ENCODE results near the gene MLNR.

MLNR gene

DNA sequence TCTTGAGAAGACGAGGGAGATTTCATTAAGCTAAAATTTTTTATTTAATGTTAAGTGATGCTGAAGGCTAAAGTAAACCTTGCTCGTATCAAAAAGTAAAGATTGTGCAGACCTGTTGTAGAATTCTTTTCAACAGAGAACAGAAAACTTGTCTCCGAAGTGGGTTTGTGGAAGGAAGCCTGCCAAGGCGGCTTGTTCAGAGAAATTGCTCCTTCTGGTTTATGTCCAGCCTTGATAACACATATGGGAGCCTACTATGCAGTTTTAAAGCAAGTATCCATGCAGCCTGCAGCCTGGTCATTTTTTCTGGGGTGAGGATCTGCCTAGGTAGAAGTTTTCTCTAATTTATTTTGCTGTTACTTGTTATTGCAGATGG lies 1.4 kb downstream of the MLNR start:
- no peak overlapping the region for H3K4me3 ChIP-seq (replicated peaks; ENCODE audit: low read depth, low read length)
- no peak for DNase-seq (ENCODE audit: extremely low read depth, low read depth)
- TF ChIP-seq CTCF (IDR thresholded peaks at IDR 0.05; ENCODE audit: low read depth, low read length, missing control alignments), result no peak

DNA sequence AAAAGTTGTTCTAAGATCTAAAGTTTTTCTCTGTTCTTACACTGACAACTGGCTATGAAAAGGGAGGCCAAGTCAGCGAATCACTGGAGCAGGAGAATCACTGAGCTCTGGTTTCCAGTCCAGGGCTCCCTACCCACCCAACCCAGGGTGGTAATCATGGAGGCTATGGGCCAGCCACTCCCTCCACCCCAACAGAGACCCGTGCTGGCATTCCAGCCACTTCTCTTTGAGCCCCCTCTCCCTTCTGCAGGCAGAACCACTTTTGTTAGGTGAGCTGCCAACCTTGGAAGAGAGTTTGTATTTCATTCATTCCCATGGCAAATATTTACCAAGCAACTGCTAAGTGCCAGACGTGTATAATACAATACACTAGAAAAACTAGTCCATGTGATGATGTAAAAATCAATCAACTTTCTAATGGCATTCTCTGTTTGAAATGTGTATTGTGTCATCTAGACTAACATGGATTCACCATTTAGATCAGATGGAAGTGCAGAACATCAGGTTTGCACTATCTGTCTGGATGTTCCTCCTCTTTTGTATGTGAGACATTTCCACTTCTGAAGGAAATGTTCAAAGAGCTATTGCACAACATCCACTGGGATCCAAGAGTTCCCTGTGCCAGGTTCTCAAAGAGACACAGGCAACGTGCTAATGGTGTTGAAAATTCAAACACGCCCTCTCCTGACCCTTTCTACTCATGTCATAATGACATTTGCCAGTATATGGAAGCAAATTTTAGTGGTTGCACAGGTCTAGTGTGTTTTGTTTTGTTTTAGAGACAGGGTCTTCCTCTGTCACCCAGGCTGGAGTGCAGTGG lies 5.3 kb downstream of the MLNR start:
- H3K4me3 ChIP-seq (replicated peaks; ENCODE audit: low read depth, low read length), result no peak overlapping the region
- DNase-seq (ENCODE audit: extremely low read depth, low read depth), result no peak

DNA sequence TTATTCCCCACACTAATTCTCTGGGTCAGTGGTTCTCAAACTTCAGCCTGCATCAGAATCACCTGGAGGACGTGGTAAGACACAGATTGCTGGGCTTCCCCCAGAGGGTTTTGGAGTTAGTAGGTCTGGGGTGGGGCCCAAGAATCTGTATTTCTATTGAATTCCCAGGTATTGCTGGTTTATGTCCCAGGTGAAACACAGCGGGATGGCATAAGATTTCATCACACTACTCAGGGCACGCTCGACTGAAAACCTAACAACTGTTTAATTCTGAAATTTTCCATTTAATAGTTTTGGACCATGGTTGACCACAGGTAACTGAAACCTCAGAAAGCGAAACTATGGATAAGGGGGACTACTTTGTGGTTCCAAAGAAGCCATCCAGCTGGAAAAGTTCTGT lies 6.5 kb downstream of the MLNR start:
- H3K4me3 ChIP-seq (replicated peaks; ENCODE audit: low read depth, low read length), result no peak overlapping the region
- DNase-seq (ENCODE audit: extremely low read depth, low read depth), result no peak
- TF ChIP-seq CTCF (IDR thresholded peaks at IDR 0.05; ENCODE audit: low read depth, low read length, missing control alignments), result no peak

More for the DNA sequence above, 5.3 kb downstream of the MLNR start:
- TF ChIP-seq CTCF (IDR thresholded peaks at IDR 0.05; ENCODE audit: low read depth, low read length, missing control alignments), result no peak

DNA sequence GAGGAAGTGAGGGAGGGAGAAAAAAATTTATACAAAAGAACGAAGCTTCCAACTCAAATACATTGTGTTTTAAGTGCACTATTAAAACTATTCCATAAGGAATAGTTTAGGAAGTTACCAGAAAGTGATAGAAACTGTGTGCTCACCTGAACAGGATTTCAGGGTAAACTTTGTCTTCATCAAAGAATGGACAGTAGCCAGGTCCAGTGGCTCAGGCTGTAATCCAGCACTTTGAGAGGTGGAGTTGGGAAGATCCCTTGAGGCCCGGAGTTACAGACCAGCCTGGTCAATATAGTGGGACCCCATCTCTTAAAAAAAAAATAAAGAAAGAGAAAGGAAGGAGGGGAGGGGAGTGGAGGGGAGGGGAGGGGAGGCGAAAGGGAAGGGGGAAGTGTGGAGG lies 14.6 kb downstream of the MLNR start:
- no peak for DNase-seq (ENCODE audit: extremely low read depth, low read depth)
- TF ChIP-seq CTCF (IDR thresholded peaks at IDR 0.05; ENCODE audit: low read depth, low read length, missing control alignments), result no peak
- H3K4me3 ChIP-seq (replicated peaks; ENCODE audit: low read depth, low read length), result no peak overlapping the region

- DNase-seq (ENCODE audit: extremely low read depth, low read depth), result no peak
- no peak overlapping the region for H3K4me3 ChIP-seq (replicated peaks; ENCODE audit: low read depth, low read length)
- TF ChIP-seq CTCF (IDR thresholded peaks at IDR 0.05; ENCODE audit: low read depth, low read length, missing control alignments), result no peak
Observed at GRCh38 chr13:49235856-49236431, 15.8 kb downstream of the MLNR start.

DNA sequence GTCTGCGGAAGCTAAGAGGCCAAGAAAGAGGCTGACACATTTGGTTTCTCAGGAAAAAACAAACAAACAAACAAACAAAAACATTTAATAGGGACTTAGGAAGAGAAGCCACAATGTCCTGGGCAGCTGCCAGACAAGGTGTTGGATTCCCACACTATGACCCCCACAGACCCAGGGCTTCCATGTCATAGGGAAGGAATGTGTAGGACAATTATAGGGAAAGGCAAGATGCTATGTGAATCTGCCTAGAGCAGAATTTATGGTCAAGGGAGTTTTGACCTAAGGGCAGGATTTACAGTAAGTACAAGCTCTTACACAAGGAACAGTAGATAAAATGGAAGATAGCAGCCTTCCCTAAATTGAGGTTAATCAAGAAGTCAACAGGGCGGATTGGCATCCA lies 18.5 kb downstream of the MLNR start:
- no peak for DNase-seq (ENCODE audit: extremely low read depth, low read depth)
- TF ChIP-seq CTCF (IDR thresholded peaks at IDR 0.05; ENCODE audit: low read depth, low read length, missing control alignments), result no peak
- H3K4me3 ChIP-seq (replicated peaks; ENCODE audit: low read depth, low read length), result no peak overlapping the region
